GOT3 (cell line): ENCODE results near the gene FARSB.

Experiments used
- DNase-seq: peaks from one replicate; lab custom pipeline; 2025; ENCODE audit warnings: mixed read lengths; lab: John Stamatoyannopoulos, UW

The FARSB gene

DNA sequence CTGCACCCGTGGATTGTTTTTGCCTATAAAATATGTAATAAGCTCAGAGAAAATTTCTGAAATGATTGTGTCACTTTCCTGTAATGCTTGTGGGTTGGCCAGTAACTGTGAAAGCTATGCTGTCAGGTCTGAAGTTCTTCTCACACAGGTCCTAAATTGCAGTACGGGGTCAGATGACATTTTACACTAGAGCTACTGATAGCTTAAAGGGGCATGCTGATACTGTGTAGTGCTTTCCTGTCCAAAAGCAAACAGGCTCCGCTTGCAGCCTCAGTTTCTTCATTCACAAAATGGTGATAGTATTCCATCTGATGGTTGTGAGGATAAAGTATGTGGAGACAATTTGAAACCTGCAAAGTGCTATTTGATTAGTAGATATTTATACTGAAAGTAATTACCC lies 7.6 kb upstream of the FARSB start:
- DNase-seq, result no peak

- DNase-seq, result no peak
Observed at GRCh38 chr2:222656526-222657446, 894 bp upstream of the FARSB start.

DNA sequence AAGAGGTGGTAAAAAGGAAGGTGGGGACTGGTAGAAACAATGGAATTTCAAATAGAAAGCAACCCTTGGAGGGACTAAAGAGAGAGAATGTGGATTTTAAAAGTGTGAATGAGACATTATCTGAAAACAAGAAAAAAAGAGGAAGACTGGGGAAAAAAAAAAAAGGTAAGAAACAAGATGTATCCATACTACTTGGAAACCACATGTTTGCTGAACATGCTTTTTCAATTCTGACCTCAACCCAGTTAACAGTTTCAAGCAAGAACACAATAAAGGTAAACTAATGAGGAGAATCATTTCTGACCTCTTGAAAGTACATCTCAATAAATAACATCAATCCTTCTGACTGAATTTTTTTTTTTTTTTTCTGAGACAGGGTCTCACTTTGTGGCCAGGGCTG lies 2.6 kb downstream of the FARSB start:
- no peak for DNase-seq

DNA sequence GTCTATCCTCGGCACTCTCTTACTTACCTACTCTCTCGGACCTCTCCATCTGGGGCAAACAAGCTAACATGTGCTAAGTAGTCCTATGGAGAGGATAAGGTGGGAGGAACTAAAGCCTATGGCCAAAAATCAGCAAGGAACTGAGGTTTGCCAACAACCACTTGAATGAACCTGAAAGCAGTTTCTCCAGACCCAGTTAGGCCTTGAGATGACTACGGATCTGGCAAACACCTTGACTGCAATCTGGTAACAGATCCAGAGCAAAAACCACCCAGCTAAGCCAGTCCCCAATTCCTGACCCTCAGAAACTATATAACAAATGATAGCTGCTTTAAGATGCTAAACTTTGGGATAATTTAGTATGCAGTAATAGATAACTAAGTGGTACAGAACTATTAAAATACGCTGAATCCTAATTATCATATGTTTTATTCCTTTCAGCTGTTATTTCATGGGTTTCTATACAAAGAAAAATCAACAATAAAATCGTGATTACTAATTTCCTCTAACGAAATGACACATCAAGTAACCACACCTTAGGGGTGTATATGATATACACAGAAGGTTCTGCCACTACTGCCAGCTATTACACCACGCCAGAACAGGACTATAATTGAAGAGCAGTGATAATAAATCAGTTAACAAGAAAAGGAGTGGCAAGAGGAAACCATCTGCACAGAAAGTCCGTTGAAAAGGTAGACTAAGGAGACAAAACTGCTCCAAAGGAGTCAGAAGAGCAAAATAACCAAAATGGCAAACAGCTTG lies 3.2 kb downstream of the FARSB start:
- no peak for DNase-seq

GRCh38 chr2:222651718-222652418 lies 4.0 kb downstream of the FARSB start:
- no peak for DNase-seq

- no peak for DNase-seq
Observed at GRCh38 chr2:222649801-222650200, 6.1 kb downstream of the FARSB start.

DNA sequence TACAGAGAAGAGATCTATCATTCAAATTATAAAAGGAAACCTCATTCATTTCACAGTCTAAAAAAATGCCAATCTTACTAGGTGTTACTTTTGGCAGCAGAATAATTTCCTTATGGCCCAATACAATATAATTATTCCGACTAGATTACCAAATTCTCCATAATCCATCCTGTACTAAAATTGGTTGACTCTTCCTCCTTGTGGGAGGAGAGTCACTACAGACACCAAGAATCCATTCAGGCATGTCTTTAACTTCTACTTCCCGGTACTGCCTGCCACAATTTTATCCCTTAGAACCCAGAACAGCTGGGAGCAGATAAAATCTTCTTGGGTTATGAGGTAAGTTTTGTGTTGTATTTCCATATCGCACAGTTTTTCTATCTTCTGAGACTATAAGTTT lies 9.9 kb downstream of the FARSB start:
- DNase-seq, result no peak

DNA sequence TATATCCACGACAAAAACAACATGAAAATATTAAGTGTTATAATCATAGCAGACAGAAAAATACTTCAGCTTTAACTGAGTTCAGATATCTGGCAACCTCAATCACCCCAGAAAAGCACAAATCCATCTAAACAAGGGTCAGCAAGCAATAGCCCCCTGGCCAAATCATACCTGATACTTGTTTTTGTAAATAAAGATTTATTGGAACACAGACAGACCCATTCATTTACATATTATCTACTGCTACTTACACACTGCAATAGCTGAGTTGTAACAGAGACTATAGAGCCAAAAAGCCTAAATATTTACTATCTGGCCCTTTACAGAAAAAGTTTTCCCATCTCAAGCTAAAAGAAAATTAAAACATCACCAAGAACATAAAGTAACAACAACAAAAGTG lies 12.8 kb downstream of the FARSB start:
- no peak for DNase-seq

DNA sequence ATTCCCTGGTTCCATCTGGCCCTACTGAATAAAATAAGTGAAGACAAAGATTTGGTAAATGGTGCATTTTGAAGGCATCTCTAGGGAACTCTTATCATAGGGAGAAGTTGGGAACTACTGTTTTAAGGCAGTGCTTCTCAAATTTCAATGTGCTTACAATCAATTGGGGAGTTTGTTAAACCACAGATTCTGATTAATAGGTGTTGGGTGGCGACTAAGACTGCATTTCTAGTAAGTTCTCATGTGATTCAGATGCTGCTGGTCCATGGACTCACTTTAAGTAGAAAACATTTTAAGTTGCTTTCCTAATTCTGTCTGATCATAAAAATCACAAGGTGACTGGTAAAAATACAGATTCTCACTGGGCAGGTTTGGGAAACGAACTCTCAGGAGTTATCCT lies 14.6 kb downstream of the FARSB start:
- no peak for DNase-seq

DNA sequence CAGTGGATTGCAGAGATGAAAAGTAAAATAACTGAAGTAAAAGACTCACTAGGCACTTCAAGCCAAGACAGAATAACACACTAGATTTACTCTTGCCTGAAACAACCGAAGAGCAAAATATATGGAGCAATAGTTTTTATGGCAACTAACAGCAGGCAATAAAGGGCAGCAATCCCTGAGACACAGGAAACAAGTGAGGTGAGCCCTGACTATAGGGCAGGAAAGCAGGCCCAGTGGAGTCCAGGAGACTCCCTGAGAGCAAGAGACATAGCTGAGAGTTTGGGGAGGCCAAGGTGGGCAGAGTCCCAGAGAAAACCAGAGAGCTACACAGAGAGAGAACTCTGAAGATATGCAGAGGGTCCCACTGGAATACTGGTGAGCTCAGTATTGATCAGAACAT lies 18.8 kb downstream of the FARSB start:
- DNase-seq, result no peak

DNA sequence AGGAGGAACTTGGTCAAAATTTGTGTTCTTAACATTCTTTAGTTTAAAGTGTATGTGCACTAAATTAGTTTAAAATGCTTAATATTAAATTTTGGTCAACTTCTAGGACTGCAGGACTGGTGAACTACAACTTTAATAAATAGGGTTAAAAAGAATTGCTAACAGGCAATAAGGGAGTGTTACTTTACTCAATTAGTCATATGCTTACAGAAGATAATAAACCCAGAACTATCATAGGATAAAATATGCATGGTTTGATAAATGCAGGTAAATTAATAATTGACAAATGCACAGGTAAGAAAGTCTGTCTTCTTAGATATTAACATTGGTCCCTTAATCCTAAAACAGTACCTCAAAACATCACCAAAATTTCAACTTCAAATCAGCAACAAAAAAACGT lies 20.6 kb downstream of the FARSB start:
- DNase-seq, result no peak

GRCh38 chr2:222627764-222628163 lies 28.1 kb downstream of the FARSB start:
- DNase-seq, result no peak

DNA sequence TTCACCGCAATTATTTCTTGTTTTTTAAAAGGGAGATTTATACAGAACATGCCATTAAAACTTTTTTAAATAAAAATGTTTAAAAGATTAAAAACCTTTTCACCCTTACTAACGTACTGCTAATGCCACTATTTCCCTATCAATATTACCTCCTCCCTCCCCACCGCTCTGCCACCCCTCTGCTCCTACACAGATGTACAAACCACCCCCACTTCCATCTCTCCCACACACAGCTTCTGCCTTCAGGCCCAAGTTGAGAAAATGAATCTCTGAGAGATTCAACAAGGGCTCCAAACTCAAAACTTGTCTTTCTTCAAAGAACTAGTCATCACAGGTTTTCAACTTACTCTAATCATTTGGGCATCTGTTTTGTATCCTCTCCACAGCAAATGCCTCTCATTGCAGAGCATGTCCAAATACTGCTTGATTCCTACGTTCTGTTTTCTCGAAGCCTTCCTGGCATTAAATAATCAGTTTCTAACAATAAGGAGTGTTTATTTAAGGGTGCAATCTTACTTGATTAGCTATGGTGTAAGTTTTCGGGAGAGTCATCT lies 32.1 kb downstream of the FARSB start:
- DNase-seq, result no peak

GRCh38 chr2:222622910-222623309 lies 33.0 kb downstream of the FARSB start:
- DNase-seq, result no peak

DNA sequence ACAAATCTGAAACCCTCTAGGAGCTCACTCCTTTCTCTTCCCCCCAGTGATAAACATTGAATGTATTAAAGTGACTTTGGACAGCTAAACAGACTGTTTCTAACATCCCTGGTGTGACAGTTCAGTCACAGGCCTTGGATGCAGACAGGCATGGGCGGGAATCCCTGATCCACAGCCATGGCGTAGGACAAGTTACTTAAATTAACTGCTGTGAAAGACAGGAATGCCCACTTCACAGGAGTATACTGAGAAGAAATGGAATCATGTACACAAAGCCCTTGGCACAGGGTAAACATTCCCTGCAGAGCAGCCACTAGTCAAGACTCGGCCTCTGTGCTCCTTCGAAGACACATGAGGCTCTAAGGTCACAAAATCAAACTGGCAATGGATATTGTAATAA lies 34.0 kb downstream of the FARSB start:
- no peak for DNase-seq

GRCh38 chr2:222615320-222615719 lies 40.6 kb downstream of the FARSB start:
- no peak for DNase-seq

DNA sequence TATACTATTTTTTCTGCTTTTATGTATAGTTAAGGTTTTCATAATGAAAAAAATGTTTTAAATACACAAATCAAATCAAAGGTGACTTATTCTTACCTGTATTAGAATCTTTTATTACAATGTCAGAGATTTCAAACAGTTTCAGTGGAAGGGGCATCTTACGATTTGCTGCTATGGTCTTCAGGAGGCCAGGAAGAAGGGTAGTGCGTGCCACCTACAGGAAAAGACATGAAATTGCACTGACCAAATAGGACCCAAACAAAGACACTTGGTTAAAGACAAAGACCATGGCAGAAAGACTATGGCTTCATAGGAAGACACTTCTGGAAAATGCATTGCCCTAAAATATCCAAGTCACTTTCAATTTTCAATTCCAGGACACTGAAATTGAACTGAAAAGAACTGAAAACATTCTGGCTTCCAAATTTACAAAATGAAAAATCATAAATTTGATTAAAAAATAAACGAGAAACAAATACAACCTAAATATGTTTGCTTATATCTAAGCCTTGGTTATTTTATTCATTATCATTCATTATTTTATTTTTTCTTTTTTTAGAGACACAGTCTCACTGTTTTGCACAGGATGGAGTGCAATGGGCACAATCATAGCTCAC lies 42.1 kb downstream of the FARSB start:
- DNase-seq, result no peak

- DNase-seq, result no peak
Observed at GRCh38 chr2:222611684-222612083, 44.2 kb downstream of the FARSB start.

- DNase-seq, result no peak
Observed at GRCh38 chr2:222610746-222611145, 45.1 kb downstream of the FARSB start.

- no peak for DNase-seq
Observed at GRCh38 chr2:222609381-222609780, 46.5 kb downstream of the FARSB start.

DNA sequence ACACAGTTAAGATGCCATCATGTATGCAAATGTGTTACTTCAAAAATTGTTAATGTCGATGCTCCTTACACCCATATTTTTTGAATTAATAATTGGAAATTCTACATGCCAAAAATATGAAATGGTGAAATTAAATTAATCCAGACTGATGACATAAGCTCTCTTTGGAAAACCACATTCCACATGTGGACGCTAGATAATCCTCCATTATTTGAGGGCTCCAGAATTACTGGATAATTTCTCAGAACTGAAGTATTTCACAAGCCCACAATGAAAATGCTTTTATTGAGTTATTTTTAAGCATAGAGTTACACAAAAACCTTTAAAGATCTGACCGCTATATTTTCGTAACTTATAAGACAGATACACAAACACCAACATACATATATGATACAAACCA lies 47.8 kb downstream of the FARSB start:
- DNase-seq, result no peak

DNA sequence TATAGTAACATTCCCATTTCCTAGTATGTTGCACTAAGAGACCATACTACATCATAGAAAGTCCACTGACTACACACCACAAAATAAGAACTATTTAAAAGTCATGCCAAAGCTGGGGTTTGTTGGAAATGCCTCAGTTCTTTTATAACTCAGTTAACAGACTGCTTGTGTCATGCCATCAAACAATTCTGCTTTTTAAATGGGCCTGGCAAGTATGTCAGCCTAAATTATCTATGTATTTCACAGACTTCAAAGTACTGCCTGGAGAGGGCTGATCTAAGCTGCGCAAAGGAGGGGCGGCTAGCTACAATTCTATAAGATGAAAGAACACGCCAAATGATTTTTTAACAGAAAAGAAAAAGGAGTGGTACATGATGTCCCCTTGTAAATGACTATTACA lies 49.6 kb downstream of the FARSB start:
- no peak for DNase-seq
